Ectodermal cell (in vitro differentiated cells): ENCODE measurements around the gene PPA2.

Source experiments
- H3K27ac ChIP-seq: 2 replicates; pipeline ENCODE4 v1.7.0; 2013; ENCODE audit warnings: mild to moderate bottlenecking, low read depth, low read length; ENCODE audit not compliant: insufficient read depth, poor library complexity, severe bottlenecking
- H3K27me3 ChIP-seq: 2 replicates; pipeline ENCODE4 v1.7.0; 2013; ENCODE audit warnings: mild to moderate bottlenecking, low read length; ENCODE audit not compliant: insufficient read depth, control insufficient read depth, poor library complexity, severe bottlenecking
- H3K36me3 ChIP-seq: one replicate; pipeline ENCODE4 v1.7.0; 2013; ENCODE audit warnings: low read length; ENCODE audit not compliant: control insufficient read depth, insufficient read depth
- H3K4me1 ChIP-seq: one replicate; pipeline ENCODE4 v1.7.0; 2013; ENCODE audit warnings: low read length; ENCODE audit not compliant: control insufficient read depth, insufficient read depth
- H3K4me3 ChIP-seq: 2 replicates; pipeline ENCODE4 v1.7.0; 2013; ENCODE audit warnings: low read depth, low read length, control low read depth; ENCODE audit not compliant: insufficient read depth
- H3K9me3 ChIP-seq: 2 replicates; pipeline ENCODE4 v1.7.0; 2013; ENCODE audit warnings: mild to moderate bottlenecking, low read length, moderate library complexity; ENCODE audit not compliant: control insufficient read depth
- WGBS, 2 experiments: methylation state at CpG; one replicate each; pipeline ENCODE4 v1.1.7; 2013; ENCODE audit warnings: missing lambda C conversion rate in 2 of 2; 5-methylcytosine and 5-hydroxymethylcytosine counted together

The PPA2 gene

DNA sequence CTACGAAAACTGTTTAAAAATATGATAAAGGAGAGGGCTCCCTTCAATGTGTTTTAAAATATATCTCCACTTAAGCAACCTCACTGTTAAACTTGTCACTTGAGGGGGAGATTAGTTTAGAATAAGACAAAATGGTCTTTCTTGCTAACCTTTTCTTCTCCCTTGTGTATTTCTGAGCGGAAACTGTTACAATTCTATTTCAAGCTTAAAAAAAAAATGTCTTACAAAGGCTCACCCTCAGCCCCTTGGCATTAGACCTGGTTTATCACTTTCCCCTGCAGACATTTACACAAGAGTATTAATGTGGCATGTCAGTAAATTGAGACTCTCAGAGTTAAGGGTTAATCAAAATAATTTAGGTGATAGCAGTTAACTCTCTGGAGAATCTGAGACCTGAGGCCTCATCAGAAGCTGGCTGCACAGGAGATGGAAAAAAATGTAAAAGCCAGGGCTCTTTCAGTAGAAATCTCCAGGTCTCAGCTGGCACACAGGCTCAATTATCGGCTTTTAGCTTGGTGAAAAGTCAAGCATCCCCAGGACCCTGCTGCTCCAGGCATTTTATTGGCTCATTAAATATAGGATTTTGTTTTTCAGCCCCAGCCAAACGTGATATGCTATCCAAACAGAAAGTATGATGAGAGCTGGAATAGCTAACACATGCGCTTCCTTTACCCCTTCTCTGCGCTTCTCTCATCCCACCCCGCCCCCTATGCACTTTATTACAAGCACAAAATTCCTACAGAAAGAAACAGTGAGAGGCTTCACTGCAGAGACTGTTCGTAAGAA, 130.5 kb downstream of the PPA2 start:
- Histone ChIP-seq H3K9me3 (no peaks in the 10 kb centered on the region), H3K27me3 (no peaks in the 10 kb centered on the region), H3K27ac (no peak overlapping the region), H3K4me3 (no peak overlapping the region), H3K36me3 (no peaks in the 10 kb centered on the region), H3K4me1 (no peaks in the 10 kb centered on the region)
- WGBS, 2 experiments: 88 to 91% methylated on average over 7 of the region's 8 CpGs

DNA sequence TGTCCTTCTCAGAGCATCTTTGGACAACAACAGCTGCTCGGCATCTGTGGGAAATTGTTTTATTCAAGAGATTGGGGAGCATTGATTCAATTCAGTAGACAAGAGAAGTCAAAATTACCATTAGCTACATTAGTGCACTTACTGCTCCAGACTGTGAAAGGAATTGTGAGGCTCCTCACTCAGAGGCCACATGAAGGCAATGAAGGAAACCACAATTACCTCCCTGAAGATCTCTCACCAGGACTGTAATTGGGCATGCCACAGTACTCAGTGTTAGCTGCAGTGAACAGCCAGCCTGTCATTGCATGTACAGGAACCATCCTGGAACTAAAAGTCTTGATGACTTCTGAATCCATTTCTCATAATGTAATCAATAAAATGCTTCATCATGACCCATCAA, 144.8 kb downstream of the PPA2 start:
- 92 to 100% methylated on average over 1 of the region's 1 CpG for WGBS, 2 experiments
- Histone ChIP-seq H3K9me3 (no peaks in the 10 kb centered on the region), H3K27me3 (no peaks in the 10 kb centered on the region), H3K4me3 (no peak overlapping the region), H3K4me1 (no peaks in the 10 kb centered on the region), H3K36me3 (no peaks in the 10 kb centered on the region), H3K27ac (no peak overlapping the region)

- Histone ChIP-seq H3K27ac (no peak overlapping the region), H3K9me3 (no peaks in the 10 kb centered on the region), H3K27me3 (no peaks in the 10 kb centered on the region), H3K4me1 (no peaks in the 10 kb centered on the region), H3K36me3 (no peaks in the 10 kb centered on the region), H3K4me3 (no peak overlapping the region)
Observed at GRCh38 chr4:105327956-105328355, 145.9 kb downstream of the PPA2 start.

DNA sequence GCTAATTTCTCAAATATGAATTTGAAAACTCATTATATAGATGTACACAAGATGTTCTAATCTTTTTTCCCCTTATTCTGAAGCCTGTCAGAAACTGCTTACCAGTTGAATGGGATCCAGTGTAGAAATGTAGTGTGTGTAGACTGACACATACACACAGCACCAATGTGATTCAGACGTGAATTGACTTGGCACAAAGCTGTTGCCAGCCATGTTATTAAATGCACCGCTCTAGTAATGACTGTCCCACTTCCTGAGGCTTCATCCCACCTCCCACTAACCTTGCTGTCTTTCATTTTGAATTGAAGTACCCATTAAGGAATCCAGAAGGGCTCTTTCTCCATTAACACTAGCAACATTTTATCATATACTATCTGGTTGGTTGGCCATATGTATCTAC, 146.6 kb downstream of the PPA2 start:
- Histone ChIP-seq H3K27ac (no peak overlapping the region), H3K4me3 (no peak overlapping the region), H3K27me3 (no peaks in the 10 kb centered on the region), H3K36me3 (no peaks in the 10 kb centered on the region), H3K4me1 (no peaks in the 10 kb centered on the region), H3K9me3 (no peaks in the 10 kb centered on the region)
- 85 to 95% methylated on average over 2 of the region's 2 CpGs for WGBS, 2 experiments
